GM18520 (cell line): Measurements from ENCODE around the gene CORO2A.

ENCODE experiments used
- ATAC-seq: cut with Tn5 transposase; IDR thresholded peaks from one replicate; pipeline ENCODE4 v1.9.1; 2021; ENCODE audit not compliant: unreplicated experiment

Gene CORO2A

GRCh38 chr9:98193336-98193944 is 1.0 kb upstream of the CORO2A start:
- ATAC-seq: no peak

DNA sequence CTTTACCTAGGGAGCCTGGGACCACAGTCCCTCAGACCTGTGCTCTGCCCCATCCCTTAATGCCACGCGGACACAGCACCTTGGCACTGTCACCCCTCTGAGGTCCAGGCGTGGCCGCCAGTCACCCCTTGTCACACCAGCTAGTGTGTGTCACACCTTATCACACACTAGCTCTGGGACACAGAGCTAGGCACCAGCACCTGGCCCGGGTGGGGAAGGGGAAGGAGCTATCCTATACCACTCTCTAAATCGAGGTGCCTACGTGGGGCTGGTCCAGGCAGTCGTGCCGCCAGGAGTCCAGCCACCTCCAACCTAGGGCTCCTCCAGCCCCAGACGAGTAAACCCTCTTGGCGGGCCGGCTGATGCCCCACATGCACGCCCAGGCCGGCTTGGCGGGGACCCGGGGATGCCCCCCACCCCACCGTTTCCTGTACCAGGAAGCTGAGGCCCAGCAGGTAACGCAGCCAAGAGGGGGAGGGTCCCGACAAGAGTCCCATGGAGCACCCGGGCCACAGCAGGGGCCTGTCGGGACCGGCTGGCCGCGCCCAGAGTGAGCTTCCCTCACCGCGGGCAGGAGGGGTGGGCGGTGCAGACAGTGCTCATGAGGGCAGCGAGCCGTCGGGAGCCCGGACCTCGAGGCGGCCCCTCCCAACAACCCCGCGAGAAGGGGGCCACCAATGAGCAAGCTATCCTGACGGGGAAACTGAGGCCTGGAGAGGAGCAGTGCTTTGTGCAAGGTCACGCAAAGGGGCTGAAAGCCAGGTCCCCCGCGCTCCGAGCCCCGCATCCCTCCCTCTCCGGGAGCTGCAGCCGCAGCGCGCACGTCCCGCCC is 550 bp downstream of the CORO2A start:
- no peak for ATAC-seq

DNA sequence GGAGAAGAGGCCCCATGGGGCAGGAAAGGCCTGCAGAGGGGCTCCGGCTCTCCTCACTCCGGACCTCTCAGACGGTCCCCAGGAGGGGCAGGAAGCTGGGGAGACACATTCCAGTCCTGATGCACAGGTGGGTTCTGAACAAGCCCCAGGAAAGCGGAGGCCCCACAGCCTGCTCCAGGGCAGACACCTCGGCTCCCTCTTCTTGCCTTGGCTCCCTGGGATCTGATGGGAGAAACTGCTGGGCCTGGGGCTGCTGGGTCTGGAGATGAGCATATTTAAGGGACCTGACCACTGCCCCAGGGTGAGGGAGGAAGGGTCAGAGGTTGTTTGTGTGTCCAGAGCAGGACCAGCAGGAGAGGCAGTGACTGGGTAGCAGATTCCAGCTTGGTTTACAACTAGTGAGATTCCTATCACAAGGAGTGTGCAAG is 1.2 kb downstream of the CORO2A start:
- ATAC-seq: no peak

DNA sequence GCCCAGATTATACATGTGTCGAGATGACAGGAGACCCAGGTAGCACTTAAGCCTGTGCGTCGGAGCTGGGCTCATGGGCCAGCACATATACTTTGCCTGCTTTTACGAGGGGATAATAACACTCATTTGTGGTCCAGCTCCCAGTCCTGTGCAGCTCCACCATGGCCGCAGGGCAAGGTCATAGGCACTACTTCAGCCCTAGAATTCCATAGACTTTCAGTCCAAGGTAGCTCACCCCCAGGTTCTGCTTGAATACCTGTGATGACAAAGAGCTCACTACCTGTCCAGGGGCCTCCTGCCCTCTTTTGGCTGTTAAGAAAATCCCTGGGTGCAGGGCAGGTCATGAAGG is 1.7 kb downstream of the CORO2A start:
- no peak for ATAC-seq

DNA sequence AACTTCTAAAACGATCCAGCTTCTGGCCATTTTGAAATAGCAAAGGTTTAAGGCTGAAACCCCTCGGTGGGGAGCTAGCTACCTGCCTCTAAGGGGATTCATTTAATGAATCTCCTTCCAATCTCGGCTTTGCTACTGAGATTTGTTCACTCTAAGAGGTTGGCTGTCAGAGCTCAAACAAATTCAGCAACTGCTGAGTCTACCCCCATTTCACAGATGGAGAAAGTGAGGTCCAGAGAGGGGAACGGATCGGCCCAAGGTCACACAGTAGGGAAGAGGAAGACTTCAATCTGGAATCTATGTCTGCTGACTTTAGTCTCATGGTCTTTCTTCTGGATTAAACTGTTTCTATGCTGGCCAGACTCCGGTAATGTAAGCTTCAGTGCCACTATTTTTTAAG is 3.0 kb downstream of the CORO2A start:
- no peak for ATAC-seq

GRCh38 chr9:98187926-98188325 is 4.5 kb downstream of the CORO2A start:
- no peak for ATAC-seq

DNA sequence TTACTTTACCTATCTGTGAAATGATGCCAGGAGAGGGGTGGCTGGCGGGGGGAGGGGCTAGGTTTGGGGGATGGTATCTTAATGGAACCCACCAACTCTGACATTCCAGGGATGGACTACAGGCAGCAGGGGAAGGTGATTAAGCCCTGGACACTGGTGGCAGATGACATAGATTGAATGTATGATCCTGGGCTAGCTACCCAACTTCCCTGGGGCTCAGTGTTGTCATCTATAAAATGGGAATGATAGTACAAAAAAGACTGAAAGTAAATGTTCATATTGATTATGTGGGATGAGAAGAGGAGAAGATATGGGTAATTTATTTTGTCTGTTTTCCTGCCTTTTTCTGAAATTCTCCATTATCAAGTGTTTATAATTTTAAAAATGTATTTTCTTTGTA is 6.2 kb downstream of the CORO2A start:
- no peak for ATAC-seq

GRCh38 chr9:98185611-98186171 is 6.7 kb downstream of the CORO2A start:
- no peak for ATAC-seq

GRCh38 chr9:98185021-98185567 is 7.3 kb downstream of the CORO2A start:
- ATAC-seq: no peak

GRCh38 chr9:98184326-98184725 is 8.1 kb downstream of the CORO2A start:
- no peak for ATAC-seq

GRCh38 chr9:98182889-98183599 is 9.4 kb downstream of the CORO2A start:
- no peak for ATAC-seq

DNA sequence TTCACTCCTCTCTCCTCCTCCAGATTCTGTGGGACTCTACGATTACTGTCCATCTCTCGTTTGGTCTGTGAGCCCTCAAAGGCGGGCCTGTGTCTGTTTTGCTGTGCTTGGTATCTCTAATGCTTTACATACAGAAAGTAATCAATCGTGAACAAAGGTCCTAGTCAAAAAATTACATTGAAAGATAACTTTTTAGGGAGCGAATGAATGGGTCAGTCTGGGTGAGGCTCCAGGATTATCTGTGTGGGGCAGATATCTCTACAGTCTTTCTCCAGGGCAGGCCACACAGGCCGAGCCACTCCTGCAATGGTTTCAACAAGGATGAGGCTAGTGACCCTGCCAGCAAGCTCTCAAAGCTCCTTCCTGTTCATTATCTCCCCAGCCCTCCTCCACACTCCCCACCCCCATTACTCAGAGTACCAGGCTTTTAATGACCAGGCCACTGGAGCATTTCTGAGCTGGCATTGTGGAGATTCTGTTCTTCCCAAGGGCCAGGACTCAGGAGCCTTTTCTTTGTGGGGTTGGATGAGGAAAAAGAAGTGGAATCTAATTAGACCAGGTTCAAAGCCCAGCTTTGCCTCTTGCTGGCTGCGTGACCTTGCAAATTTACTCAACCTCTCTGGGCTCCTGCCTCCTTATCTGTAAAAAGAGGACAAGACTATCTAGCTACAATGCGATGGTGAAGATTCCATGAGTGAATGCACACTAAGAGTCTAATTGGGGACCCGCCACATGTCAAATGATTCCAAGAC is 10.2 kb downstream of the CORO2A start:
- ATAC-seq: no peak

- ATAC-seq: no peak
Measured at GRCh38 chr9:98181746-98182068, 10.7 kb downstream of the CORO2A start.

DNA sequence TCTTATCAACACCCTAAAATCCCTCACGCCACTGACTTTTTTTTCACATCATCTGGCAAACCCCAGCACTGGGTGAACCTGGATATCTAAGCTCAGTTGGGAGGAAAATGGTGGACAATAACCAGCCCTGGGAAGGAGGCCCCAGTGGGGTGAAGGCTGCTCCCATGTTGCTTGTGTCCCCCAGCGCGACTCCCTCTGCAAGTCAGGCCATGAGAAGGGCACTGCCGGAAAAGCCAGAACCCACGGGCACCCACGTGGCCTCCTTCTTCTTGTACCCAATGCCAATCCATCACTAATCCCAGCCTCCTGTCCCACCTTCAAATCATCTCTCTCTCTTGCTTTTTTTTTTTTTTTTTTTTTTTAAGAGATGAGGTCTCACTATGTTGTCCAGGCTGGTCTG is 11.4 kb downstream of the CORO2A start:
- ATAC-seq: no peak

GRCh38 chr9:98178874-98179850 is 13.3 kb downstream of the CORO2A start:
- no peak for ATAC-seq

DNA sequence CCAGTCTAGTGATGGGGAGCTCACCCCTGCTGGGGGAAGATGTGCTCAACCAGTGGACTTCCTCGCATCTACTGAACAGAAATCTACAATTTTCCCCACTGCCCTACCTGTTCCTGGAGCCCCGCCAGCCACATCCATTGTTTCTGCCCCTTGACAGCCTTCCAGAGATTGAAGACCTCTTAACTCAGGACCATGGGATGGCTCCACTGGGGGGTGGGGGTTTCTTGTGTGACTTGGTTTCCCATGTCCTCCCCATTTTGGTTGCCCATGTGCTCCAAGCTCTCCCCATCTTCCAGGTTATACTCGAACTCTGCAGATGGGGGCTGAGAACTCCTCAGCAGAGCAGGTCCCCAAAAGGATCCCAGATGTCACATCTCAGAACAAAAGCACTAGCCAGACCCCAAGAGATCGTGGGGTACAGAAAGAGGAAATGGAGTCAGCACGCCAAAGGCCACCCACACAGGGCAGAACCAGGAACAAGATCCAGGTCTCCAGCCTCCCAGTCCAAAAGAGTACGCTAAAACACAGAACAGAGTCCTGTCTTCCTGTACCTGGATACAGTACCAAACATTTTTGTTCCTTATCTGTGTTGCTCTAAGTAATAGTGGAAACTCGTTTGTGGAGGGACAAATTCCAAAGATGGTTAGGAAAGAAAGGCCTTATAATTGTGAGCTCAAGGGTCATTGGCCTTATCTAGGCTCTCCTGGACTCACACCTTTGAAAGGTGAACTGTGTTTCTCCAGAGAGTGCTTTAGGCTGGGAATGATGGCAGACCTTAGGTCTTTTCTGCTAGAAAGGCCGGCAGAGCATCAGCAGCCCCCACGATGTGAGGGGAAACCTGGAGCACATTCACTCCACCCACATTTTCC is 15.8 kb downstream of the CORO2A start:
- ATAC-seq: no peak

DNA sequence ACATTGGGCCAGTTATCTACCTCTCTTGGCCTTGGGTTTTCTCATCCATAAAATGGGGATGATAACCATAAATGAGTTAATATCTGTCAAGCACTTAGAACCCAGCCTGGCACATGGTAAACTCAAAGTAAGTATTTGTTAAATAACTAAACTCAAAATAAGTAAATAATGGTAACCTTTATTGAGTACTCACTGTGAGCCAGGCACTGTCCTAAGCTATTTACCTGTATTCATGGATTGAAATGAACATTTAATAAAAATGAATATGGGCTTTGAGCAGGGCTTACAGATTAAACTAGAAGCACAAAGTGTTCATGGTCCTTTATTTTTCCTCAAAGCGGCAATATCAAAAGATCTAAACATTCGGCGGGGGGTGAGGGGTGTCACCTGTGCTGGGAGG is 16.7 kb downstream of the CORO2A start:
- ATAC-seq: no peak

- no peak for ATAC-seq
Measured at GRCh38 chr9:98175028-98175569, 17.3 kb downstream of the CORO2A start.
